H1 (cell line): ENCODE measurements around the gene KLHL3. TPM values are rescaled to one million over a fixed set of nuclear protein-coding genes. Genes with fewer than 3 reads are reported as not detected.

Experiments used
- BRCA1 ChIP-seq: IDR thresholded peaks from 2 replicates; pipeline ENCODE4 v1.6.1; 2012; ENCODE audit warnings: low read depth, low read length, improper control_type of control experiment
- KDM4A ChIP-seq: IDR thresholded peaks from one replicate; pipeline ENCODE4 v1.7.1; 2012; ENCODE audit warnings: low read depth, mild to moderate bottlenecking, moderate library complexity, low read length, inconsistent platforms; ENCODE audit not compliant: severe bottlenecking
- RBBP5 ChIP-seq: IDR thresholded peaks from 2 replicates; pipeline ENCODE4 v1.7.1; 2012; ENCODE audit warnings: low read depth, mild to moderate bottlenecking, inconsistent platforms, low read length, moderate library complexity, borderline replicate concordance
- polyA plus RNA-seq, 7 experiments: library from polyadenylated mRNA; depleted of rRNA in 3 of 7; stranded (reverse) in 5 of 7; unstranded in 2 of 7; fragments of >200 nt in 5 of 7; fragments of 200-250 nt in 2 of 7; gene quantifications; 1 replicate in 5 of 7; 2 replicates in 1 of 7; 4 replicates in 1 of 7; pipeline versions ENCODE4 v1.2.1 to v1.2.3, GENCODE V29; 2011 to 2013; ENCODE audit warnings: missing spikeins in 2 of 7, mixed read lengths in 2 of 7
- total RNA-seq: library from RNA; stranded (reverse); fragmentation: NEBNext Ultra II Directional; extraction: Animal tissue kit (Norgen Biotek cat#: 25700); gene quantifications from 2 replicates; pipeline ENCODE4 v1.2.1, GENCODE V29; 2021

KLHL3 gene
- total and polyA plus RNA-seq, 2 of the 8 experiments (the other 6 are each of a cell fraction or from before 2014, with no cell fraction given), result 7.4 to 13.7 TPM

DNA sequence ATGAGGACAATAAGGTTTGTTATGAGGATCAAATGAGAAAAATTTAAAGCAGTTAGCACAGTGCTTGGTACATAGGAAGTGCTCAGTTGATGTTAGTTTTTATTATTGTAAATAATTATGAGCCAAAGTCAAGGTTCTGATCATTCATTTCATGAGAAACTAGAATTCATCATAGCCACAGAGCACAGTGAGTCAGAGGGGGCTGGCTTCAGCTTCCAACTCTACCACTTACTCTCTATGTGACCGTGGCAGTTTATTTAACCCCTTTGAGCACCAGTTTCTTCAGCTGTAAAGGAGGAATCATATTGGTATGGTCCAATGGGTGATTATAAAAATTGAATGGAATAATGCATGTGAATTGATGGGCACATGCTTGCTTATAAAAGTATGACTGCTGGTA lies 39.4 kb downstream of the KLHL3 start (continued):
- TF ChIP-seq KDM4A (no peak), BRCA1 (no peak), RBBP5 (no peak)
